ENCODE measurements around the gene DLEC1.

- TF ChIP-seq CTCF (IDR thresholded peaks at IDR 0.05; ENCODE audit: insufficient read depth, low read length, poor library complexity, severe bottlenecking) (no peak), EZH2phosphoT487 (conservative IDR thresholded peaks at IDR 0.05; ENCODE audit: low read length) (no peak)
These were observed 29.9 kb upstream of the DLEC1 start for GRCh38 chr3:38008971-38009580.

Data from SU-DHL-6 (cell line).